Esophagus squamous epithelium (tissue), 5 donors: ENCODE results near the gene ITLN1. TPM values are rescaled to one million over a fixed set of nuclear protein-coding genes. Genes with fewer than 3 reads are reported as not detected.

Source experiments
- DNase-seq: peaks from one replicate; lab custom pipeline; 2025; lab: John Stamatoyannopoulos, UW
- H3K27ac ChIP-seq, 4 donors: fragments of 200-600 bp; sonication (generic); one replicate each; pipeline ENCODE4 v1.5.1; 2016 to 2019; ENCODE audit warnings: mild to moderate bottlenecking in 1 of 4
- H3K27me3 ChIP-seq, 4 donors: fragments of 200-600 bp; sonication (generic); 1 replicate in 3 of 4; 2 replicates in 1 of 4; pipeline versions ENCODE4 v1.5.1 to v1.6.0; 2017 to 2021; ENCODE audit warnings: antibody characterized with exemption in 1 of 4
- H3K36me3 ChIP-seq, 3 donors: fragments of 200-600 bp; sonication (generic); one replicate each; pipeline ENCODE4 v1.5.1; 2016 to 2019
- H3K4me1 ChIP-seq, 3 donors: fragments of 200-600 bp; sonication (generic); one replicate each; pipeline ENCODE4 v1.5.1; 2017 to 2019
- H3K4me3 ChIP-seq, 4 donors: fragments of 200-600 bp; sonication (generic); 1 replicate in 3 of 4; 2 replicates in 1 of 4; pipeline ENCODE4 v1.5.1; 2016 to 2019; ENCODE audit warnings: mild to moderate bottlenecking in 2 of 4, moderate library complexity in 1 of 4
- H3K9me3 ChIP-seq, 3 donors: fragments of 200-600 bp; sonication (generic); one replicate each; pipeline ENCODE4 v1.5.1; 2016 to 2019
- POLR2A ChIP-seq, 4 donors: fragments of 450-650 bp; IDR thresholded peaks; one replicate each; pipeline ENCODE4 v1.6.1; 2017; ENCODE audit warnings: antibody characterized with exemption in 4 of 4, mild to moderate bottlenecking in 4 of 4, moderate library complexity in 3 of 4
- WGBS, 2 donors: methylation state at CpG; one replicate each; pipeline ENCODE4 v1.1.5; 2018; 5-methylcytosine and 5-hydroxymethylcytosine counted together
- intact Hi-C: fragments of 100-400 bp; cut with DNase I; formaldehyde crosslinking; loops from one replicate; pipeline ENCODE4 v1.15.0; 2022
- total RNA-seq, 4 donors: library from RNA; depleted of rRNA; stranded (reverse); fragments of >200 nt; gene quantifications; one replicate each; pipeline ENCODE4 v1.1.0, GENCODE V29; 2016
- TF ChIP-seq, protein P1 (sequence below), 6 experiments: fragments of 450-650 bp in 4 of 6; fragments of 200-600 bp in 2 of 6; sonication (generic) in 2 of 6; IDR thresholded peaks; one replicate each; pipeline ENCODE4 v1.5.1; 2016 to 2019; ENCODE audit warnings: antibody characterized with exemption in 6 of 6, mild to moderate bottlenecking in 4 of 6, moderate library complexity in 4 of 6
- donor health status: DM: yes; HTN: yes; CAD: no.

The ITLN1 gene
- total RNA-seq, 4 donors from 2014 or later = not detected

DNA sequence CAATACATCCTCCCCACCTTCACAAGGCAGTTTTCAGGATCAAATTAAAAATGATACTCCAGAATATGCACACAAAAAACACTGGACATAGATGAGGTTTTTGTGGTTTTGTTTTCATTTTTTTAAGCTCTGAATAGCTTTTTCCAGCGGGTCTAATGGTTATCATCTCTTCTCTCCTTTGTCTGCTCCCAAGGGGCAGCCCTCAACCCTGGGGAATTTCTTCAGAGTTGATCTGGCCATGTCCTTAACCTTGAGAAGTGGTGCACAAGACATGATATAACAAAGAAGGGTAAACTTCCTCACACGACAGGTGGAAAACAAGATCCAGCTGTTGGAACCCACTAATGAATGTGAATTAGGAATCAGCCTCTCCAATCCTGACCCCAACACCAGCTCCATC is 20.8 kb downstream of the ITLN1 start:
- Histone ChIP-seq H3K9me3 (no peaks in the 10 kb centered on the region), H3K4me3 (no peak overlapping the region), H3K27ac (no peak overlapping the region), H3K4me1 (peaks cover 3 to 23% (median 6%) of the 10 kb centered on the region in 3 donors), H3K36me3 (no peaks in the 10 kb centered on the region), H3K27me3 (peaks cover 0 to 8% (median 0%) of the 10 kb centered on the region in 4 donors)
- intact Hi-C loops = no loop called here
- no peak for TF ChIP-seq POLR2A (IDR thresholded peaks at IDR 0.05)
- TF ChIP-seq, protein P1, sequence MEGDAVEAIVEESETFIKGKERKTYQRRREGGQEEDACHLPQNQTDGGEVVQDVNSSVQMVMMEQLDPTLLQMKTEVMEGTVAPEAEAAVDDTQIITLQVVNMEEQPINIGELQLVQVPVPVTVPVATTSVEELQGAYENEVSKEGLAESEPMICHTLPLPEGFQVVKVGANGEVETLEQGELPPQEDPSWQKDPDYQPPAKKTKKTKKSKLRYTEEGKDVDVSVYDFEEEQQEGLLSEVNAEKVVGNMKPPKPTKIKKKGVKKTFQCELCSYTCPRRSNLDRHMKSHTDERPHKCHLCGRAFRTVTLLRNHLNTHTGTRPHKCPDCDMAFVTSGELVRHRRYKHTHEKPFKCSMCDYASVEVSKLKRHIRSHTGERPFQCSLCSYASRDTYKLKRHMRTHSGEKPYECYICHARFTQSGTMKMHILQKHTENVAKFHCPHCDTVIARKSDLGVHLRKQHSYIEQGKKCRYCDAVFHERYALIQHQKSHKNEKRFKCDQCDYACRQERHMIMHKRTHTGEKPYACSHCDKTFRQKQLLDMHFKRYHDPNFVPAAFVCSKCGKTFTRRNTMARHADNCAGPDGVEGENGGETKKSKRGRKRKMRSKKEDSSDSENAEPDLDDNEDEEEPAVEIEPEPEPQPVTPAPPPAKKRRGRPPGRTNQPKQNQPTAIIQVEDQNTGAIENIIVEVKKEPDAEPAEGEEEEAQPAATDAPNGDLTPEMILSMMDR (IDR thresholded peaks at IDR 0.05) = no peak
- no peak for DNase-seq
- WGBS, 2 donors = 66 to 68% methylated on average over 2 of the region's 2 CpGs

DNA sequence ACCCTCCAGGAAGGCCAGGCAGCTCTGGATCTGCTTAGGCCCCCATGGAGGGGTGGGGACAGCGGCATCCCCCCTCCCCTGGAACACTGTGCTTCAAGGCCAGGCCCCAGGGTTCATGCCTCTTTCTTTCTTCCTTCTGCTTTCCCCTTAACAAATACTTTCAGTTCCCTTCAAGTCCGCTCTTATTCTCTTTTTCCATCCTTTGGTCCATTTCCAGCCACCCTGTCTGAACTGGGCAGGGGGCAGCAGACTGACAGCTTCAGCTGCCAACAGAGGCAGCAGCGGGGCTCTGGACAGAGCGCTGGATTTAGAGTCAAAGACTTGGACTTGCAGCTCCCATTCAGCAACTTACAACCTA is 21.2 kb downstream of the ITLN1 start:
- DNase-seq = no peak
- Histone ChIP-seq H3K4me3 (no peak overlapping the region), H3K36me3 (no peaks in the 10 kb centered on the region), H3K9me3 (no peaks in the 10 kb centered on the region), H3K27ac (no peak overlapping the region), H3K27me3 (peaks cover 0 to 8% (median 0%) of the 10 kb centered on the region in 4 donors), H3K4me1 (peaks cover 3 to 23% (median 6%) of the 10 kb centered on the region in 3 donors)
- intact Hi-C loops = no loop called here
- WGBS, 2 donors = 75 to 78% methylated on average over 3 to 4 of the region's 4 CpGs
- TF ChIP-seq POLR2A (IDR thresholded peaks at IDR 0.05) = no peak
- TF ChIP-seq, protein P1 (IDR thresholded peaks at IDR 0.05) = no peak

DNA sequence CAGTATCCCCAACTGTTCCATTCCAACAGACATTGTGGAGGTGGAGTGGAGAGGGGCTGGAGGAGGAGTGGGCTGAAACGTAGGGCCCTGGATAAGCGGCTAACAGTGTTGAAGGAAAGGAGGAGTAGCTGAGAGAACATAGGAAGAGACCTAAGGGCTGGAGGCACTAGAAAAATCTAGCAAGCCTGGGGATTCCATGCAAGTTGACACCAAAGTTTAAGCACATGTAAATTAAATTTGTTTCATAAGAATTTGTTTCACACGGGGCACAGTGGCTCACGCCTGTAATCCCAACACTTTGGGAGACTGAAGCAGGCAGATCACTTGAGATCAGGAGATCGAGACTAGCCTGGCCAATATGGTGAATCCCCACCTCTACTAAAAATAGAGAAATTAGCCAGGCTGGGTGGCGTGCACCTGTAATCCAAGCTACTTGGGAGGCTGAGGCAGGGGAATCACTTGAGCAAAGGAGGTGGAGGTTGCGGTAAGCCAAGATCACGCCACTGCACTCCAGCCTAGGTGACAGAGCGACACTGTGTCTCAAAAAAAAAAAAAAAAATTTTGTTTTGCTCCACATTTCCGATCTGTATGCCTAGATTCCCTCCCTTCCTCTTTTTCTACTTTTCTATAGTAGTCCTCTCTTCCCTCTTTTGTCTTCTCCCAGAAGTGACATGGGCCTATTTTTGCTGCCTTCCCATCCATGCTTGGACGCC is 21.8 kb downstream of the ITLN1 start:
- intact Hi-C loops = no loop called here
- TF ChIP-seq POLR2A (IDR thresholded peaks at IDR 0.05) = no peak
- TF ChIP-seq, protein P1 (IDR thresholded peaks at IDR 0.05) = no peak
- Histone ChIP-seq H3K4me3 (no peak overlapping the region), H3K27ac (peak overlapping the region in 3 of 4 donors; percentile 15 to 59 (median 16)), H3K36me3 (no peaks in the 10 kb centered on the region), H3K9me3 (no peaks in the 10 kb centered on the region), H3K4me1 (peaks cover 3 to 23% (median 6%) of the 10 kb centered on the region in 3 donors), H3K27me3 (peaks cover 0 to 8% (median 0%) of the 10 kb centered on the region in 4 donors)
- WGBS, 2 donors = 66 to 85% methylated on average over 11 of the region's 11 CpGs
- no peak for DNase-seq

DNA sequence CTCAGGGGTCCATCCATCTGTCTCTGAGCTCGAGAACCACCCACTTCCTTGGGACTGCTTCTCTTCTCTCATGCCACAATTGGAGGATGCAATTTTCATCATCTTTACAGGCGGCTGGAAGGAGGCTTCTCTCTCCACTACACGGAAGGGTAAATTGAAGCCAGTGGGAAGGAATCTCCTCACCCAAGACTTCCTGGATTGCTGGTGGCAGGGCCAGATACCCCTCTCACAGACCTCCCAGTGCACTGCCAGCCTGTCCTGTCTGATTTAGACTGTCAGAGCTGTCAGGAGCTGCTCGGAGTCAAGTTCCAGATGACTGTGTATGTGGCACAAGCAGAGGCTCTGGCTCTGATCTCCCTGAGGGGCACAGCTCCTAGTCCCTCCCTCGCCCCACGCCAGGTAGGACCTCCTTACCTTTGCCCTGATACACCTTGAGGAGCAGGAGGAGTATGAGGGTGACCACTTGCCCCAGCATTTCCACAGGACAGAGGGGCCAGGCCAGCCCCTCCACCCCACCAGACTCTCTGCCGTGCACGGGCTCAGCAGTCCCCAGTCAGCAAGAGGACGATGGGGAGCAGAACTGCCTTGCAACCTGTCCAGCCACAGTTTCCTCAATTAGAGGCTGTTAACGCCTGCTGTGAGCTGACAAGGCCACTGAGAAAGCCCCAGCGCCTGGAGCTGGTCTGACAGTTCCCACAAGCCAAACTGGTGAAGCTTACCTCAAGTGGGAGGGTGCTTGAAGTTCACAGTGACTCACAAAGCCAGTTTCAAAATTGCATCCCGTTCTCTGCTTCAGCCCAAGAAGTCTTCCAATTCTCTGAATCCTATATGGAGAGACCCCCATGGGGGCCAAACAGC is 22.5 kb downstream of the ITLN1 start, which contains the start of gene CD244:
CD244 (minus strand) TSS at position 685 of the 858 bp plus-strand sequence; CDS start at position 475, 210 bp downstream.
- WGBS, 2 donors = 25 to 35% methylated on average over 1 to 9 of the region's 12 CpGs
- no peak for DNase-seq
- TF ChIP-seq, protein P1 (IDR thresholded peaks at IDR 0.05) = no peak
- no peak for TF ChIP-seq POLR2A (IDR thresholded peaks at IDR 0.05)
- H3K27me3 ChIP-seq = peaks cover 0 to 8% (median 0%) of the 10 kb centered on the region in 4 donors
- peak within 1 kb of the TSS in 1 of 4 donors; percentile 19 for H3K4me3 ChIP-seq
- no peaks in the 10 kb centered on the region for H3K36me3 ChIP-seq
- no peaks in the 10 kb centered on the region for H3K9me3 ChIP-seq
- H3K4me1 ChIP-seq = peaks cover 3 to 23% (median 6%) of the 10 kb centered on the region in 3 donors
- intact Hi-C loops = no loop called here
- H3K27ac ChIP-seq = peak within 1 kb of the TSS in 3 of 4 donors; percentile 15 to 59 (median 16)
